K562 (cell line): ENCODE data around the gene DIP2C. TPM values are rescaled to one million over a fixed set of nuclear protein-coding genes. Genes with fewer than 3 reads are reported as not detected.
A peak's percentile ranks its signal among the peaks of the same experiment; 100 is the strongest.

Experiments
- ATAC-seq: fragments of 200-7000 bp; cut with Tn5 transposase; 3 replicates; pipeline ENCODE4 v1.9.1; 2020; ENCODE audit warnings: moderate library complexity
- BruUV-seq: library from RNA; stranded (reverse); fragments of 400-500 nt; replicated peaks from 2 replicates; lab custom pipeline; 2021; lab: Mats Ljungman, UMichigan
- CTCF ChIA-PET: fragments of 300-600 bp; formaldehyde crosslinking; extraction: SDS; loops from one replicate; lab custom pipeline; 2021; ENCODE audit warnings: low intra/inter-chr PET ratio; lab: Yijun Ruan, JAX
- POLR2A ChIA-PET: fragments of 300-600, 350-650 bp; sonication (Branson Sonifier 250); formaldehyde crosslinking; extraction: SDS; loops from one replicate; lab custom pipeline; 2021; ENCODE audit warnings: antibody characterized with exemption, inconsistent platforms; lab: Yijun Ruan, JAX
- DNase-seq, 4 experiments: peaks; one replicate each; pipeline versions ENCODE4 v3.0.0 to v3.0.0-alpha.2; 2011 to 2018; ENCODE audit warnings: low spot score in 3 of 4, mixed read lengths in 3 of 4; ENCODE audit errors: extremely low read depth in 1 of 4
- FAIRE-seq: peaks from 2 replicates; lab custom pipeline; 2011; peaks lifted over from hg19 to GRCh38; lab: Jason Lieb, UNC
- H2AFZ ChIP-seq: 2 replicates; pipeline ENCODE4 v1.6.0; 2011; ENCODE audit warnings: low read depth, low read length, control low read depth, inconsistent platforms
- H3K27ac ChIP-seq: fragments of 200-600 bp; 3 replicates; pipeline ENCODE4 v1.8.0; 2011; ENCODE audit warnings: low read depth, mild to moderate bottlenecking, control low read depth, inconsistent platforms, low read length, moderate library complexity, mixed read lengths; ENCODE audit errors: extremely low read depth
- H3K27me3 ChIP-seq, 2 experiments: fragments of 300-600 bp in 1 of 2; 2 replicates in 1 of 2; 3 replicates in 1 of 2; pipeline versions ENCODE4 v1.6.0 to v1.8.0; 2011; ENCODE audit warnings: inconsistent platforms in 2 of 2, low read length in 2 of 2, mild to moderate bottlenecking in 1 of 2, mixed read lengths in 1 of 2, moderate library complexity in 1 of 2; ENCODE audit not compliant: control insufficient read depth in 2 of 2, insufficient read depth in 2 of 2
- H3K36me3 ChIP-seq: fragments of 300-600 bp; 3 replicates; pipeline ENCODE4 v1.8.0; 2011; ENCODE audit warnings: mild to moderate bottlenecking, low read length, inconsistent platforms; ENCODE audit not compliant: control insufficient read depth, insufficient read depth
- H3K4me1 ChIP-seq, 2 experiments: fragments of 200-600 bp in 1 of 2; replicated peaks in 1 of 2; 2 replicates in 1 of 2; 3 replicates in 1 of 2; pipeline versions ENCODE4 v1.5.1 to v1.8.0; 2011; ENCODE audit warnings: inconsistent platforms in 2 of 2, low read length in 2 of 2, mild to moderate bottlenecking in 1 of 2, mixed read lengths in 1 of 2, moderate library complexity in 1 of 2; ENCODE audit not compliant: control insufficient read depth in 2 of 2, insufficient read depth in 2 of 2
- H3K4me2 ChIP-seq: 2 replicates; pipeline ENCODE4 v1.6.1; 2011; ENCODE audit warnings: low read length, control low read depth, inconsistent platforms, mixed read lengths; ENCODE audit not compliant: insufficient read depth
- H3K4me3 ChIP-seq: fragments of 200-600 bp; sonication (generic), shearing (Covaris generic); 2 replicates; pipeline ENCODE4 v1.5.1; 2016; ENCODE audit warnings: control low read depth, inconsistent platforms
- H3K79me2 ChIP-seq: fragments of 200-600 bp; 3 replicates; pipeline ENCODE4 v1.8.0; 2011; ENCODE audit warnings: low read length, inconsistent platforms; ENCODE audit not compliant: control insufficient read depth, insufficient read depth
- H3K9ac ChIP-seq, 2 experiments: 2 replicates each; pipeline versions ENCODE4 v1.6.0 to v1.6.1; 2011; ENCODE audit warnings: low read depth in 2 of 2, low read length in 2 of 2, control low read depth in 1 of 2, inconsistent platforms in 1 of 2, mild to moderate bottlenecking in 1 of 2, mixed read lengths in 1 of 2; ENCODE audit not compliant: insufficient read depth in 1 of 2
- H3K9me1 ChIP-seq: one replicate; pipeline ENCODE4 v1.6.0; 2011; ENCODE audit warnings: inconsistent platforms, mild to moderate bottlenecking, low read length, moderate library complexity; ENCODE audit not compliant: control insufficient read depth, insufficient read depth
- H3K9me3 ChIP-seq: replicated peaks from 2 replicates; pipeline ENCODE4 v1.5.1; 2011; ENCODE audit warnings: low read depth, low read length, inconsistent platforms; ENCODE audit not compliant: control insufficient read depth, insufficient read depth
- H4K20me1 ChIP-seq: replicated peaks from 2 replicates; pipeline ENCODE4 v1.6.1; 2011; ENCODE audit warnings: low read length, inconsistent platforms, mixed read lengths; ENCODE audit not compliant: control insufficient read depth, insufficient read depth
- BRD4 ChIP-seq: fragments of 200-600 bp; sonication (generic); IDR thresholded peaks from 2 replicates; pipeline ENCODE4 v1.6.1; 2017; ENCODE audit warnings: inconsistent platforms
- CREM ChIP-seq: IDR thresholded peaks from 2 replicates; pipeline ENCODE4 v1.6.1; 2014; ENCODE audit warnings: antibody characterized with exemption, low read depth
- FOXO4 ChIP-seq: fragments of 450-650 bp; formaldehyde crosslinking; IDR thresholded peaks from 2 replicates; pipeline ENCODE4 v1.4.0; 2020; ENCODE audit warnings: mild to moderate bottlenecking, moderate library complexity
- GABPA ChIP-seq: fragments of 200-800 bp; sonication (Bioruptor generic); conservative IDR thresholded peaks from 2 replicates; pipeline ENCODE4 v1.6.1; 2016; ENCODE audit warnings: low read depth, missing genetic modification characterization, missing compliant biosample characterization
- GTF3C2 ChIP-seq: IDR thresholded peaks from 3 replicates; pipeline ENCODE4 v1.6.1; 2011; ENCODE audit warnings: borderline replicate concordance, mild to moderate bottlenecking, moderate library complexity; ENCODE audit not compliant: insufficient read length; ENCODE audit errors: extremely low read depth
- HOMEZ ChIP-seq: fragments of 250-450 bp; sonication (Bioruptor Pico); IDR thresholded peaks from 2 replicates; pipeline ENCODE4 v1.4.0; 2020; ENCODE audit warnings: mild to moderate bottlenecking, moderate library complexity
- MAFF ChIP-seq: IDR thresholded peaks from 2 replicates; pipeline ENCODE4 v1.6.1; 2012; ENCODE audit warnings: low read length, improper control_type of control experiment
- MAFG ChIP-seq: fragments of 450-650 bp; conservative IDR thresholded peaks from 2 replicates; pipeline ENCODE4 v1.6.1; 2016; ENCODE audit warnings: missing genetic modification characterization, missing compliant biosample characterization
- MAFK ChIP-seq: IDR thresholded peaks from 2 replicates; pipeline ENCODE4 v1.6.1; 2011; ENCODE audit warnings: low read length, improper control_type of control experiment
- SREBF1 ChIP-seq: fragments of 150-350 bp; IDR thresholded peaks from 2 replicates; pipeline ENCODE4 v1.6.1; 2014; ENCODE audit warnings: antibody characterized with exemption, low read depth, low read length, borderline replicate concordance
- TAF9B ChIP-seq: fragments of 450-650 bp; IDR thresholded peaks from 2 replicates; pipeline ENCODE4 v1.6.1; 2018; ENCODE audit warnings: mild to moderate bottlenecking; ENCODE audit not compliant: partially characterized antibody
- ZNF316 ChIP-seq: fragments of 450-650 bp; IDR thresholded peaks from 2 replicates; pipeline ENCODE4 v1.6.1; 2016
- WGBS: fragments of 100-300 bp; shearing (Covaris generic); methylation state at CpG from one replicate; pipeline ENCODE4 v1.1.6; 2016; ENCODE audit warnings: low coverage, mixed read lengths; ENCODE audit not compliant: insufficient coverage; ENCODE audit errors: missing lambda C conversion rate; 5-methylcytosine and 5-hydroxymethylcytosine counted together
- in situ Hi-C: fragments of 300-500 bp; cut with MboI; formaldehyde crosslinking; loops from 4 replicates; pipeline ENCODE4 v1.15.0; 2018; ENCODE audit warnings: inconsistent platforms, mixed read lengths
- intact Hi-C: fragments of 100-400 bp; cut with micrococcal nuclease; formaldehyde crosslinking; loops from 2 replicates; pipeline ENCODE4 v1.14.2; 2022
- polyA plus RNA-seq, 8 experiments: library from polyadenylated mRNA; depleted of rRNA in 4 of 8; stranded (reverse) in 5 of 8; unstranded in 3 of 8; fragments of >200 nt; fragmentation: Nextera tagmentation in 2 of 8; fragmentation: Illumina TruSeq in 1 of 8; extraction: Ambion mirVana in 2 of 8; extraction: Trizol in 1 of 8; gene quantifications; 2 replicates each; pipeline versions ENCODE4 v1.2.1 to v1.2.3, GENCODE V29; 2011 to 2014; ENCODE audit warnings: inconsistent platforms in 1 of 8, missing spikeins in 1 of 8
- total RNA-seq, 7 experiments: library from RNA; depleted of rRNA in 6 of 7; stranded (reverse); fragments of >200 nt in 6 of 7; fragmentation: Illumina TruSeq in 2 of 7; extraction: Trizol in 2 of 7; gene quantifications; 2 replicates each; pipeline versions ENCODE4 v1.2.1 to v1.2.3, GENCODE V29; 2011 to 2021; ENCODE audit warnings: low replicate concordance in 1 of 7
- TF ChIP-seq, protein P1 (sequence below): fragments of 450-650 bp; formaldehyde crosslinking; IDR thresholded peaks from 2 replicates; pipeline ENCODE4 v1.4.0; 2022; ENCODE audit warnings: missing genetic modification characterization
- TF ChIP-seq, protein P2 (sequence below): sonication (generic); formaldehyde crosslinking; IDR thresholded peaks from 2 replicates; pipeline ENCODE4 v1.8.1; 2022; ENCODE audit warnings: missing genetic modification reagents

Gene DIP2C
- total and polyA plus RNA-seq, 9 of the 15 experiments (the other 6 are each of a cell fraction or from before 2014, with no cell fraction given), result 0.01 TPM; not detected in 8

GRCh38 chr10:271722-272121, 417.7 kb downstream of the DIP2C start:
- Histone ChIP-seq H2AFZ (no peak overlapping the region), H3K27me3 (peaks cover 48 to 63% of the 10 kb centered on the region in 2 experiments), H3K9ac (no peak overlapping the region), H3K9me1 (peaks cover 2% of the 10 kb centered on the region), H3K79me2 (no peaks in the 10 kb centered on the region), H3K4me2 (no peak overlapping the region), H3K4me3 (no peak overlapping the region), H3K9me3 (no peaks in the 10 kb centered on the region), H4K20me1 (peaks cover 15% of the 10 kb centered on the region; the same call in 1 of the 2 replicates), H3K36me3 (no peaks in the 10 kb centered on the region), H3K27ac (no peak overlapping the region), H3K4me1 (no peaks in the 10 kb centered on the region)
- 2% methylated on average over 6 of the region's 6 CpGs for WGBS
- intact Hi-C loops (no loop called here), in situ Hi-C loops (no loop called here)
- ChIA-PET CTCF (interaction anchor here (0.6 kb wide), 1 partner anchor 519 kb away, joined by 3 read pairs; no protein-coding TSS in a partner anchor), POLR2A (interaction anchor here (0.9 kb wide), 1 partner anchor 20 kb away, joined by 3 read pairs; no protein-coding TSS in a partner anchor)
- ATAC-seq (no peak), FAIRE-seq (no peak), DNase-seq (no peak)
- BruUV-seq, result no TSS peak
- TF ChIP-seq MAFG (tag) (peak; percentile 56), GABPA (no peak), BRD4 (no peak), MAFF (peak; percentile 72), ZNF316 (peak; percentile 71), FOXO4 (no peak), CREM (no peak), TAF9B (no peak), SREBF1 (no peak), HOMEZ (no peak), GTF3C2 (no peak), MAFK (peak; percentile 66)
- TF ChIP-seq, protein P1, sequence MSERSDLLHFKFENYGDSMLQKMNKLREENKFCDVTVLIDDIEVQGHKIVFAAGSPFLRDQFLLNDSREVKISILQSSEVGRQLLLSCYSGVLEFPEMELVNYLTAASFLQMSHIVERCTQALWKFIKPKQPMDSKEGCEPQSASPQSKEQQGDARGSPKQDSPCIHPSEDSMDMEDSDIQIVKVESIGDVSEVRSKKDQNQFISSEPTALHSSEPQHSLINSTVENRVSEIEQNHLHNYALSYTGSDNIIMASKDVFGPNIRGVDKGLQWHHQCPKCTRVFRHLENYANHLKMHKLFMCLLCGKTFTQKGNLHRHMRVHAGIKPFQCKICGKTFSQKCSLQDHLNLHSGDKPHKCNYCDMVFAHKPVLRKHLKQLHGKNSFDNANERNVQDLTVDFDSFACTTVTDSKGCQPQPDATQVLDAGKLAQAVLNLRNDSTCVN (CRISPR knock-in tag), result no peak
- TF ChIP-seq, protein P2, sequence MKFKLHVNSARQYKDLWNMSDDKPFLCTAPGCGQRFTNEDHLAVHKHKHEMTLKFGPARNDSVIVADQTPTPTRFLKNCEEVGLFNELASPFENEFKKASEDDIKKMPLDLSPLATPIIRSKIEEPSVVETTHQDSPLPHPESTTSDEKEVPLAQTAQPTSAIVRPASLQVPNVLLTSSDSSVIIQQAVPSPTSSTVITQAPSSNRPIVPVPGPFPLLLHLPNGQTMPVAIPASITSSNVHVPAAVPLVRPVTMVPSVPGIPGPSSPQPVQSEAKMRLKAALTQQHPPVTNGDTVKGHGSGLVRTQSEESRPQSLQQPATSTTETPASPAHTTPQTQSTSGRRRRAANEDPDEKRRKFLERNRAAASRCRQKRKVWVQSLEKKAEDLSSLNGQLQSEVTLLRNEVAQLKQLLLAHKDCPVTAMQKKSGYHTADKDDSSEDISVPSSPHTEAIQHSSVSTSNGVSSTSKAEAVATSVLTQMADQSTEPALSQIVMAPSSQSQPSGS (CRISPR knock-in tag), result no peak
